T-helper 1 cell treated with Interleukin-12 subunit alpha and Interleukin-12 subunit beta and Interleukin-4 antibody, amounts not matched to agents 30 μg/mL and 1 μg/mL, for 36 hours (primary cell): ENCODE results near the gene OTOG.

Experiments
- H3K27ac Mint-ChIP-seq: one replicate; pipeline ENCODE4 v1.8.0; 2021; ENCODE audit warnings: mild to moderate bottlenecking, mixed read lengths
- H3K27me3 Mint-ChIP-seq: one replicate; pipeline ENCODE4 v1.8.0; 2021; ENCODE audit warnings: low read depth, mixed read lengths
- H3K36me3 Mint-ChIP-seq: one replicate; pipeline ENCODE4 v1.8.0; 2021; ENCODE audit warnings: low read depth, mixed read lengths
- H3K4me1 Mint-ChIP-seq: one replicate; pipeline ENCODE4 v1.8.0; 2021; ENCODE audit warnings: low read depth, mixed read lengths
- H3K4me3 Mint-ChIP-seq: one replicate; pipeline ENCODE4 v1.8.0; 2021; ENCODE audit warnings: mild to moderate bottlenecking, moderate library complexity, mixed read lengths
- H3K9me3 Mint-ChIP-seq: one replicate; pipeline ENCODE4 v1.8.0; 2021; ENCODE audit warnings: mixed read lengths

The OTOG gene

GRCh38 chr11:17511571-17511970 is 35.5 kb upstream of the OTOG start:
- no peak overlapping the region for H3K27ac Mint-ChIP-seq
- no peaks in the 10 kb centered on the region for H3K4me1 Mint-ChIP-seq
- peaks cover 17% of the 10 kb centered on the region for H3K27me3 Mint-ChIP-seq
- H3K36me3 Mint-ChIP-seq, result no peaks in the 10 kb centered on the region
- no peaks in the 10 kb centered on the region for H3K9me3 Mint-ChIP-seq
- no peak overlapping the region for H3K4me3 Mint-ChIP-seq

DNA sequence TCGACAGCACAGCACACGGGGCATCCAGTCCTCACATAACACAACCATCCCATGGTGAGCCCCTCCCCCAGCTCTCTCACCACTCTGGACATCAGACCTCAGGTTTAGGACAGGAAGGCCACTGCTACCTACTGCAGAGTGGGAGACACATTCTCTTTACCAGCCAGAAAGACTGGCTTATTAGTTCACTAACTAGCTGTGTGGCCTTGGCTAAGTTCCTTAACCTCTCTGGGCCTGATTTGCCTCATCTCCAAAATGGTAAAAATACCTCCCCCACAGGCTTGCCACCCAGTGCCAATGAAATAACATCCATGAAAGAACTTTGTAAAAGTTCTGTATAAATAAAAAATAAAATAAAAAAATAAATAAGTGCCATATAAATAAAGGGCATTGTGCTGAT is 35.0 kb upstream of the OTOG start:
- Mint-ChIP-seq H3K36me3 (no peaks in the 10 kb centered on the region), H3K27me3 (peaks cover 15% of the 10 kb centered on the region), H3K9me3 (no peaks in the 10 kb centered on the region), H3K27ac (no peak overlapping the region), H3K4me1 (no peaks in the 10 kb centered on the region), H3K4me3 (no peak overlapping the region)

DNA sequence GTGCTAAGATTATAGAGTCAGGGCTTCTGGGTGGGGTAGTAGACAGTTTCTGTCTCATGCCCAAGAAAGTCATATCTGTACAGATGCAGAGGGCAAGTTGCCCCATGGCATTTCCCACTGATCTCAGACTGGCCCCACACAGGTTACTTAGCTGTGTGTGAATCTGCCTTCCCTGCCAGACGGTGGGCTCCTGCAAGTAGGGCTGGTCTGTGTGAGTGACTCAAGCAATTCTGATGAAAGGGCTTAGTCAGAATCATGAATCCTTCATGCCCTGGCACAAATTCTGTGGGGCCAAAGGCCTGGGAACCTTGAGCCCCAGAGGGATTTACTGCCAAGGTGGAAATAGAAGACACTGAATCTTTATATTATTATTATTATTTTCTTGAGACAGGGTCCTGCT is 33.2 kb upstream of the OTOG start:
- Mint-ChIP-seq H3K36me3 (no peaks in the 10 kb centered on the region), H3K4me1 (no peaks in the 10 kb centered on the region), H3K27ac (no peak overlapping the region), H3K27me3 (peaks cover 12% of the 10 kb centered on the region), H3K9me3 (no peaks in the 10 kb centered on the region), H3K4me3 (no peak overlapping the region)

DNA sequence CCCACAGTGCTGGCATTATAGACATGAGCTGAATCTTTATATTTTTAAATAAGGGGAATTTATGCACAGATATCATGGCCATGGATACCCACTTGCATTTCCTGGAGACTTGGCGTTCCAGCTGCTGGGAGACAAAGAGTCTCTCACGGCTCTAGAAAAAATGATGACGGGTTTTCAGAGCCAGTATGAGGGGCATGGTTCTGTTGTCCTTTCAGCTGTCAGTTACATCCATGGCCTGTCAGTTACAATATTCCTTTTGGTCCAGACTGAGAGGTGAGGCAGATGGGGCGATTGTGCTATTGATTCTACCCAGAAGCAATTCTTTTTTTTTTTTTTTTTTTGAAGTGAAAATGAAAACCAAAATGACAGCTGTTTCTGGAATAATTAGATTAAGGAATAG is 32.6 kb upstream of the OTOG start:
- H3K27me3 Mint-ChIP-seq, result peaks cover 12% of the 10 kb centered on the region
- no peaks in the 10 kb centered on the region for H3K36me3 Mint-ChIP-seq
- no peaks in the 10 kb centered on the region for H3K9me3 Mint-ChIP-seq
- no peaks in the 10 kb centered on the region for H3K4me1 Mint-ChIP-seq
- H3K4me3 Mint-ChIP-seq, result no peak overlapping the region
- no peak overlapping the region for H3K27ac Mint-ChIP-seq

DNA sequence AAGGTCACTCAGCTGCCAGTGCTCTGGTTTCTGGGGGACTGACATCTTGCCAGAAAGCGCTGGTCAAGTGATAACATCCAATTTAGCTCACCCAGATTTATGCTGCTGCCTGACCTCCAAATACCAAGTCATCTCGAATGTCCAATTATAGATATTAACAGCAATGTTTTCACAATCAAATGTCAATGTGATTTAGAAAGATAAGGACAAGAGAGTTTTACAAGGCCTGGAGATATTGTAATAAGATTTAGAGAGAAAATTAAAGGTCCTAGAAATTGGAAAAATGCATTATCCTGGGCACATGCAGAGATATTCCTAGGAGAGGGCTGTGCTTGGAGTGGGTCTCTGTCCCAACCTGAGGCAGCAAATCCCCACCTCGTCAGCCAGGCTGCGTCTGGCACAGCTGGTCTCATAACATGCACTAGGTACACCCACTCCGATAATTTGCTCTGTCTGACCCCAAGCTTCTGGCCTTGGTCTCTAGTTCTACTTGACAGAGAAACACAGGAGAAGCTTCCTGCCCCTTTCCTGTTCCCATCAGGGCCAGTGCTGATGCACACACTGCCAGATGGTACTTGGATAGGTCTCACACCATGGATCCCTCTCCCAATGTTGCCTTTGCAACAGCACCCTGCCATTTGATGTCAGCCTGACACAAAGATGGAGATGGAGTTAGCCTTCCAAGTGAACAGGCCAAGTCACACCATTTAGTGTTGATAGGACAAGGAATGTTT is 31.4 kb upstream of the OTOG start:
- no peak overlapping the region for H3K4me3 Mint-ChIP-seq
- H3K9me3 Mint-ChIP-seq, result no peaks in the 10 kb centered on the region
- no peak overlapping the region for H3K27ac Mint-ChIP-seq

GRCh38 chr11:17516551-17517150 is 30.4 kb upstream of the OTOG start:
- Mint-ChIP-seq H3K4me1 (no peaks in the 10 kb centered on the region), H3K36me3 (no peaks in the 10 kb centered on the region), H3K4me3 (no peak overlapping the region), H3K9me3 (no peaks in the 10 kb centered on the region), H3K27ac (no peak overlapping the region), H3K27me3 (peaks cover 12% of the 10 kb centered on the region)

More for the DNA sequence above, 31.4 kb upstream of the OTOG start:
- H3K36me3 Mint-ChIP-seq, result no peaks in the 10 kb centered on the region
- no peaks in the 10 kb centered on the region for H3K4me1 Mint-ChIP-seq
- peaks cover 12% of the 10 kb centered on the region for H3K27me3 Mint-ChIP-seq

DNA sequence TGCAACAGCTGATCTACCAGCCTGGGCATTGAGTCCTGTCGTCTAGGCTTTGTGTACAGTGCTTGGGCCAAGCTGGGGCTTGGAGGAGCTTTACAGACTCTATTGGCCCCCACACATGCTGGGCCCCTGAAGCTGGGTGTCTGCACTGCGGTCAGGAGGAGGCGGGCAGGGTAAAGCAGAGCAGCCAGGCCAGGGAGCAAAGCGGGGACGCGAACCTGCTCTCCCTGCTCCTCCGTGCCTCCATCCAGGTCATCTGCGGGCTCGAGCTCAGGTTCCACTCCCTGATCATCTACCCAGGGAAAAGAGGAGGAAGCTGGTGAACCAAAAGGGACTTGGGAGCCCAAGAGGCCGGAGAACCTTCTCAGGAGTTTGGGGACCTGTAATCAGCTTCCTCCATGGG is 29.9 kb upstream of the OTOG start:
- no peak overlapping the region for H3K4me3 Mint-ChIP-seq
- no peaks in the 10 kb centered on the region for H3K4me1 Mint-ChIP-seq
- no peaks in the 10 kb centered on the region for H3K36me3 Mint-ChIP-seq
- H3K27ac Mint-ChIP-seq, result no peak overlapping the region
- H3K9me3 Mint-ChIP-seq, result no peaks in the 10 kb centered on the region
- H3K27me3 Mint-ChIP-seq, result peaks cover 12% of the 10 kb centered on the region

- Mint-ChIP-seq H3K4me1 (no peaks in the 10 kb centered on the region), H3K9me3 (no peaks in the 10 kb centered on the region), H3K4me3 (no peak overlapping the region), H3K27ac (no peak overlapping the region), H3K36me3 (no peaks in the 10 kb centered on the region), H3K27me3 (peaks cover 6% of the 10 kb centered on the region)
Observed at GRCh38 chr11:17518366-17518765, 28.7 kb upstream of the OTOG start.

- Mint-ChIP-seq H3K4me1 (no peaks in the 10 kb centered on the region), H3K9me3 (no peaks in the 10 kb centered on the region), H3K36me3 (no peaks in the 10 kb centered on the region), H3K27ac (no peak overlapping the region), H3K27me3 (no peaks in the 10 kb centered on the region), H3K4me3 (no peak overlapping the region)
Observed at GRCh38 chr11:17519061-17519885, 27.8 kb upstream of the OTOG start.

DNA sequence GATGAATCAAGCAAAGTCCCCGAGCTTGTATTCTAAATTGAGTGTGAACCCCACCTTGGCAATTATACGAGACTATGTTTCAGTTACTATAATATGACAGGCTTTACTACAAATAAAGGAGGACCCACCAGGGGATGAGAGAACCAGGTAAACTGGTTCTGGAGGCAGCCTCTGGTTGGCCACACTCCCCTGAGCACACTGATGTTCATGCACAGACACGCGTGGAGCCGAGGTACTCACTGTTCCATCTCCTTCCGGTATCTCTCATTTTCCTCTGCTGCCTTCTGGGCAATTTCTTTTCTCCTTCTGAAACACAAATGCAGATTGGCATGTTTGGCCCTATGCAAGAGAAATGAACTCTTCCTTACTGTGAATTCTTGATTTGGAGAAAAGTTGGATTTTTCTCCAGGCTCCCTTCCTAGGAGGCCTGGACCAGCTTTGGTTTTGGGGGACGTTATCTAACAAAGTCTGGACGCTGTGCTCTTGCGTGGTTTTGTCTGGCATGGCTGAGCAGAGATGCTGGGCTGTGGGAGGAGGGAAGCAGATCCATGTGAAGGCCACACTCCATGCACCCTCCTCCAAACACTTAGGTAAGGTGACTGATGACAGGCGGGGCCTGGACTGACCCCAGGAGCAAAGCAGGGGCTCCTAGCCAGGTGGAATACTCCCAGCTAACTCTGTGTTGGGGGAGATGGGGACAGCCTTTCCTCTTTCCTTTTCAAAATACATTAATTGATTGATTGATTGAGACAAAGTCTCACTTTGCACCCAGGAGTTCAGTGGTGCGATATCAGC is 25.8 kb upstream of the OTOG start:
- Mint-ChIP-seq H3K27ac (no peak overlapping the region), H3K27me3 (no peaks in the 10 kb centered on the region), H3K9me3 (no peaks in the 10 kb centered on the region), H3K4me3 (no peak overlapping the region), H3K36me3 (no peaks in the 10 kb centered on the region), H3K4me1 (no peaks in the 10 kb centered on the region)

DNA sequence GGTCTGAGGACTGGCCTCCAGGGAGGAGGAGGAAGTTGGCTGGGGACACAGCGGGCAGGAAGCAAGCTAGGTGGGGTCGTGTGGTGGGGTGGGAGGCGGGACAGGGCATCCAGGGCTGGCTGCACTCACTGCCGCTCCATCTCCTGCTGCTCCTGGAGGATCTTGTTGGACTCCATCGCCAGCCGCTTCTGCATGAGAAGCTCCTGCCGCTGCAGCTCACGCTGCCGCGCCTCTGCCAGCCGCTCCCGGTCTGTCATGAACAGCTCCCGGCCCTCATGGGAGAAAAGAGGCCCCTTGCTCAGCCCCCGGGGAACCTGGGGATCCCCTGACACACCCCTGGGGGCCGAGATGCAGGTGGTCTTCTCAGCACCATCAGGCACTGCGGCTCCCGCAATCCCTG is 24.4 kb upstream of the OTOG start:
- H3K4me1 Mint-ChIP-seq, result no peaks in the 10 kb centered on the region
- no peak overlapping the region for H3K4me3 Mint-ChIP-seq
- H3K9me3 Mint-ChIP-seq, result no peaks in the 10 kb centered on the region
- H3K27ac Mint-ChIP-seq, result no peak overlapping the region
- H3K36me3 Mint-ChIP-seq, result no peaks in the 10 kb centered on the region
- H3K27me3 Mint-ChIP-seq, result no peaks in the 10 kb centered on the region

- H3K36me3 Mint-ChIP-seq, result no peaks in the 10 kb centered on the region
Observed at GRCh38 chr11:17524221-17524620, 22.8 kb upstream of the OTOG start.

GRCh38 chr11:17525570-17525969 is 21.5 kb upstream of the OTOG start:
- Mint-ChIP-seq H3K4me1 (no peaks in the 10 kb centered on the region), H3K36me3 (no peaks in the 10 kb centered on the region), H3K27me3 (no peaks in the 10 kb centered on the region), H3K9me3 (no peaks in the 10 kb centered on the region), H3K27ac (no peak overlapping the region), H3K4me3 (no peak overlapping the region)

More at GRCh38 chr11:17524221-17524620, 22.8 kb upstream of the OTOG start:
- no peaks in the 10 kb centered on the region for H3K27me3 Mint-ChIP-seq
- H3K9me3 Mint-ChIP-seq, result no peaks in the 10 kb centered on the region
- no peak overlapping the region for H3K4me3 Mint-ChIP-seq
- H3K4me1 Mint-ChIP-seq, result no peaks in the 10 kb centered on the region
- no peak overlapping the region for H3K27ac Mint-ChIP-seq

GRCh38 chr11:17526326-17526725 is 20.7 kb upstream of the OTOG start:
- no peaks in the 10 kb centered on the region for H3K4me1 Mint-ChIP-seq
- H3K9me3 Mint-ChIP-seq, result no peaks in the 10 kb centered on the region
- H3K27ac Mint-ChIP-seq, result no peak overlapping the region
- no peak overlapping the region for H3K4me3 Mint-ChIP-seq
- H3K27me3 Mint-ChIP-seq, result no peaks in the 10 kb centered on the region
- H3K36me3 Mint-ChIP-seq, result no peaks in the 10 kb centered on the region
